ENCODE results near the gene GATA5.
A peak's percentile ranks its signal among the peaks of the same experiment; 100 is the strongest.

GATA5 gene

GRCh38 chr20:62448038-62448437 lies 27.8 kb downstream of the GATA5 start:
- Histone ChIP-seq H3K27me3 (ENCODE audit: insufficient read depth, poor library complexity, severe bottlenecking) (peaks cover 3% of the 10 kb centered on the region), H3K4me3 (replicated peaks; ENCODE audit: insufficient read depth, low read length) (no peak overlapping the region), H3K27ac (replicated peaks) (no peak overlapping the region)
- DNase-seq (ENCODE audit: low read depth in 1 of 2, low spot score in 1 of 2), result peak; percentile 8 to 59
- TF ChIP-seq, protein P1, sequence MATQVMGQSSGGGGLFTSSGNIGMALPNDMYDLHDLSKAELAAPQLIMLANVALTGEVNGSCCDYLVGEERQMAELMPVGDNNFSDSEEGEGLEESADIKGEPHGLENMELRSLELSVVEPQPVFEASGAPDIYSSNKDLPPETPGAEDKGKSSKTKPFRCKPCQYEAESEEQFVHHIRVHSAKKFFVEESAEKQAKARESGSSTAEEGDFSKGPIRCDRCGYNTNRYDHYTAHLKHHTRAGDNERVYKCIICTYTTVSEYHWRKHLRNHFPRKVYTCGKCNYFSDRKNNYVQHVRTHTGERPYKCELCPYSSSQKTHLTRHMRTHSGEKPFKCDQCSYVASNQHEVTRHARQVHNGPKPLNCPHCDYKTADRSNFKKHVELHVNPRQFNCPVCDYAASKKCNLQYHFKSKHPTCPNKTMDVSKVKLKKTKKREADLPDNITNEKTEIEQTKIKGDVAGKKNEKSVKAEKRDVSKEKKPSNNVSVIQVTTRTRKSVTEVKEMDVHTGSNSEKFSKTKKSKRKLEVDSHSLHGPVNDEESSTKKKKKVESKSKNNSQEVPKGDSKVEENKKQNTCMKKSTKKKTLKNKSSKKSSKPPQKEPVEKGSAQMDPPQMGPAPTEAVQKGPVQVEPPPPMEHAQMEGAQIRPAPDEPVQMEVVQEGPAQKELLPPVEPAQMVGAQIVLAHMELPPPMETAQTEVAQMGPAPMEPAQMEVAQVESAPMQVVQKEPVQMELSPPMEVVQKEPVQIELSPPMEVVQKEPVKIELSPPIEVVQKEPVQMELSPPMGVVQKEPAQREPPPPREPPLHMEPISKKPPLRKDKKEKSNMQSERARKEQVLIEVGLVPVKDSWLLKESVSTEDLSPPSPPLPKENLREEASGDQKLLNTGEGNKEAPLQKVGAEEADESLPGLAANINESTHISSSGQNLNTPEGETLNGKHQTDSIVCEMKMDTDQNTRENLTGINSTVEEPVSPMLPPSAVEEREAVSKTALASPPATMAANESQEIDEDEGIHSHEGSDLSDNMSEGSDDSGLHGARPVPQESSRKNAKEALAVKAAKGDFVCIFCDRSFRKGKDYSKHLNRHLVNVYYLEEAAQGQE (IDR thresholded peaks at IDR 0.05; ENCODE audit: insufficient replicate concordance, low read depth), result no peak
- TF ChIP-seq CTCF (IDR thresholded peaks at IDR 0.05; ENCODE audit: insufficient read depth, low read length) (no peak), POLR2AphosphoS5 (IDR thresholded peaks at IDR 0.05; ENCODE audit: low read depth) (no peak), GABPA (IDR thresholded peaks at IDR 0.05; ENCODE audit: low read depth) (no peak), SPI1 (IDR thresholded peaks at IDR 0.05; ENCODE audit: borderline replicate concordance, low read depth) (peak; percentile 24; the same call in 1 of the 2 replicates)

DNA sequence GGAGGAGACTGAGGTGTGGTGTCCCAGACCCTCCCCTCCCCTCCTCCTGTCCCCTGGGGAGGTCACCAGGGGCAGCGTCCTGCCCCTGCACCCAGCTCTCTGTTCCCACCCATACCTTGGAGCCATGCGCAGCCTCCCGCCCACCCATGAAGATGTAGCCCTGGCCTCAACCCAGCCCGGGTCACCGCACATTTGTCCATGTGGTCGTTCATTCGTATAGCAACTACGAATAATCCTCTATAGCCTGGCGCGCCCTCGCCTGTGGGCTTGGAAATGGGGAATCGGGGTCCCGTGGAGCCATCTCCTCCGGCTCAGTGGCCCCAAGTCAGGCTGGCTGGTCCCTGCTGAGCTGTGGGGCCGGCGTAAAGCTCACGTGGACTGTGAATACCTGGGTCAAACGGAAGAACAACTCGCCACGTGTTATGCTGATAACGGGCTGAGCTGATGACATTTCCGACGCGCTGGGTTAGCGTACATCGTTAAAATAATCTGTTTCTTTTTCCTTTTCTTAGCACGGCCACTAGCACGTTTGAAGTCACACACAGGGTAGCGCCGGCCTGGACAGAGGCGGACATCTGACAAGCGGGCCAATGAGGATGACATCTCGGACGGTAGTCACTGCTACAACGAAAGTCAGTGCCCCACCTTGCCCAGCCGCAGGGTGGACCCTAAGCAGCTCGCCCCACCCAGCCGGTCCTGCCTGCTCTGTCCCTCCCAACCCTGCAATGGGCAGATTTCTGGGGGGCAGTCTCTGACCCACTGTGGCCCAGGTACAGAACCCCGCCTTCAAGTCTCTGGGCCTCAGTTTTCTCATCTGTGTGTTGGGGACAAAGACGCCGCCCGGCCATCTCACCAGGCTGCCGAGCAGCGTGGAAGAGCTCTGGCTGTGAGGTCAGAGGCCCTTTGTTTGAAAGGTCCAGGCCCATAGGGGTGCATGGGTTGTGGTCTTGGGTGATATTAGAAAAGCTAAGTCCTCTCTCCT lies 28.6 kb downstream of the GATA5 start:
- Histone ChIP-seq H3K27me3 (ENCODE audit: insufficient read depth, poor library complexity, severe bottlenecking) (peaks cover 5% of the 10 kb centered on the region), H3K27ac (replicated peaks) (no peak overlapping the region), H3K4me3 (replicated peaks; ENCODE audit: insufficient read depth, low read length) (no peak overlapping the region)
- TF ChIP-seq POLR2AphosphoS5 (IDR thresholded peaks at IDR 0.05; ENCODE audit: low read depth) (no peak), GABPA (IDR thresholded peaks at IDR 0.05; ENCODE audit: low read depth) (no peak), CTCF (IDR thresholded peaks at IDR 0.05; ENCODE audit: insufficient read depth, low read length) (no peak), SPI1 (IDR thresholded peaks at IDR 0.05; ENCODE audit: borderline replicate concordance, low read depth) (no peak)
- TF ChIP-seq, protein P1 (IDR thresholded peaks at IDR 0.05; ENCODE audit: insufficient replicate concordance, low read depth), result no peak
- DNase-seq (ENCODE audit: low read depth in 1 of 2, low spot score in 1 of 2), result no peak

DNA sequence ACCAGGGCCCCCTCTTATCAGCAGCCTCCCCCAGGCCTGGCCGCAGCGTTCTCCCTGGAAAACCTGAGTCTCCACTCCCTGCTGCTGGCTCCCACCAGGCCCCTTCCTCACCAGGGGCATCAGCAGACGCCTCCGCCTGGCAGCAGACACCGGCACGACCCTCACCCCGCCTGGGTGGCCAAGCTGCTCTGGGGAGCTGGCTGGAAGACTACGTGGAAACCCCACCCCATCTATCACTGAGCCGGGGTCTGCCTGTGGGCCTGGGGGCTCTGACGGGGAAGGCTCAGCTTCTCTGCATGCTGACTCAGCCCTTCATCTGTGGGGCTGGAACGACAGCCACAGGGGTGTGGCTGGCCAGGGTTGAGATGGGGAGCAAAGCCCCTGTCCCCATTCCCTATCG lies 29.3 kb downstream of the GATA5 start:
- no peak for DNase-seq (ENCODE audit: low read depth in 1 of 2, low spot score in 1 of 2)
- H3K27me3 ChIP-seq (ENCODE audit: insufficient read depth, poor library complexity, severe bottlenecking), result peaks cover 5% of the 10 kb centered on the region
- no peak overlapping the region for H3K4me3 ChIP-seq (replicated peaks; ENCODE audit: insufficient read depth, low read length)
- no peak overlapping the region for H3K27ac ChIP-seq (replicated peaks)
- no peak for TF ChIP-seq GABPA (IDR thresholded peaks at IDR 0.05; ENCODE audit: low read depth)
- TF ChIP-seq, protein P1 (IDR thresholded peaks at IDR 0.05; ENCODE audit: insufficient replicate concordance, low read depth), result no peak
- no peak for TF ChIP-seq SPI1 (IDR thresholded peaks at IDR 0.05; ENCODE audit: borderline replicate concordance, low read depth)
- no peak for TF ChIP-seq CTCF (IDR thresholded peaks at IDR 0.05; ENCODE audit: insufficient read depth, low read length)
- no peak for TF ChIP-seq POLR2AphosphoS5 (IDR thresholded peaks at IDR 0.05; ENCODE audit: low read depth)
